DOHH2 (cell line): ENCODE measurements around the gene SHC3.

Experiments
- H3F3A ChIP-seq: fragments of 200-600 bp; sonication (generic), shearing (Covaris generic); 2 replicates; pipeline ENCODE4 v1.6.0; 2016; ENCODE audit warnings: antibody characterized with exemption, mild to moderate bottlenecking; ENCODE audit not compliant: control insufficient read depth, insufficient read depth
- H3K27ac ChIP-seq: fragments of 200-600 bp; sonication (generic); 2 replicates; pipeline ENCODE4 v1.5.1; 2014; ENCODE audit warnings: low read depth, mild to moderate bottlenecking, low read length, moderate library complexity
- H3K27me3 ChIP-seq: fragments of 200-600 bp; sonication (generic); 2 replicates; pipeline ENCODE4 v1.6.1; 2014; ENCODE audit warnings: mild to moderate bottlenecking, low read length, mixed read lengths; ENCODE audit not compliant: control insufficient read depth
- H3K36me3 ChIP-seq: fragments of 200-600 bp; sonication (generic); 2 replicates; pipeline ENCODE4 v1.6.1; 2014; ENCODE audit warnings: mild to moderate bottlenecking, low read length, moderate library complexity, mixed read lengths; ENCODE audit not compliant: control insufficient read depth
- H3K4me1 ChIP-seq: fragments of 200-600 bp; sonication (generic); 2 replicates; pipeline ENCODE4 v1.6.1; 2014; ENCODE audit warnings: mild to moderate bottlenecking, low read length, mixed read lengths; ENCODE audit not compliant: control insufficient read depth
- H3K4me2 ChIP-seq: fragments of 200-600 bp; sonication (generic); 2 replicates; pipeline ENCODE4 v1.6.0; 2014; ENCODE audit warnings: mild to moderate bottlenecking, low read length, moderate library complexity
- H3K4me3 ChIP-seq: fragments of 200-600 bp; sonication (generic); 2 replicates; pipeline ENCODE4 v1.5.1; 2014; ENCODE audit warnings: mild to moderate bottlenecking, low read length, mixed read lengths
- H3K79me2 ChIP-seq: fragments of 200-600 bp; sonication (generic); 2 replicates; pipeline ENCODE4 v1.6.1; 2014; ENCODE audit warnings: mild to moderate bottlenecking, low read length, mixed read lengths; ENCODE audit not compliant: control insufficient read depth
- H3K9me2 ChIP-seq: fragments of 200-600 bp; sonication (generic); replicated peaks from 2 replicates; pipeline ENCODE4 v1.6.1; 2014; ENCODE audit warnings: mild to moderate bottlenecking, low read length, mixed read lengths; ENCODE audit not compliant: control insufficient read depth
- H3K9me3 ChIP-seq: fragments of 200-600 bp; sonication (generic); 2 replicates; pipeline ENCODE4 v1.6.1; 2014; ENCODE audit warnings: antibody characterized with exemption, low read length, mixed read lengths; ENCODE audit not compliant: control insufficient read depth, insufficient read depth
- H4K20me1 ChIP-seq: fragments of 200-600 bp; sonication (generic); 2 replicates; pipeline ENCODE4 v1.6.0; 2014; ENCODE audit warnings: low read depth, mild to moderate bottlenecking, antibody characterized with exemption, low read length, moderate library complexity; ENCODE audit not compliant: control insufficient read depth, insufficient read depth
- CTCF ChIP-seq: fragments of 200-600 bp; sonication (generic); IDR thresholded peaks from one replicate; pipeline ENCODE4 v1.5.1; 2014; ENCODE audit warnings: antibody characterized with exemption, mild to moderate bottlenecking, low read depth, low read length; ENCODE audit not compliant: poor library complexity, severe bottlenecking
- EZH2phosphoT487 ChIP-seq: fragments of 200-600 bp; sonication (generic); IDR thresholded peaks from 2 replicates; pipeline ENCODE4 v1.6.1; 2017; ENCODE audit warnings: borderline replicate concordance, mild to moderate bottlenecking, antibody characterized with exemption, low read length, moderate library complexity, mixed read lengths

SHC3 gene

DNA sequence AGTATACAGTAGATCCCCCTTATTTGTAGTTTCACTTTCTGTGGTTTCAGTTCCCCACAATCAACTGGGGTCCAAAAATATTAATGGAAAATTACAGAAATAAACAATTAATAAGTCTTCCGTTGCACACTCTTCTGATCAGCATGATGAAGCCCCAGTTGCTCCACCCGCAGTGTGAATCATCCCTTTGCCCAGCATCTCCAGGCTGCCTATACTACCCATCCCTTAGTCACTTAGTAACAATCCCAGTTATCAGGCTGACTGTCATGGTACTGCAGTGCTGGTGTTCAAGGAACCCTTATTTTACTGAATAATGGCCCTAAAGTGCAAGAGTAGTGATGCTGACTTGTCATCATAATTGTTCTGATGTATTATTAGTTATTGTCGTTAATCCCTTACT lies 28.9 kb downstream of the SHC3 start:
- H3F3A ChIP-seq, result no peaks in the 10 kb centered on the region
- H3K9me2 ChIP-seq, result no peaks in the 10 kb centered on the region
- TF ChIP-seq EZH2phosphoT487, result no peak
- TF ChIP-seq CTCF, result no peak
- H3K27me3 ChIP-seq, result no peaks in the 10 kb centered on the region
- H3K36me3 ChIP-seq, result no peaks in the 10 kb centered on the region
- H3K9me3 ChIP-seq, result no peaks in the 10 kb centered on the region
- H3K4me3 ChIP-seq, result no peak overlapping the region
- no peaks in the 10 kb centered on the region for H3K79me2 ChIP-seq
- H4K20me1 ChIP-seq, result no peaks in the 10 kb centered on the region
- H3K4me1 ChIP-seq, result peaks cover 5% of the 10 kb centered on the region; the same call in 1 of the 2 replicates
- no peak overlapping the region for H3K27ac ChIP-seq
- no peak overlapping the region for H3K4me2 ChIP-seq

DNA sequence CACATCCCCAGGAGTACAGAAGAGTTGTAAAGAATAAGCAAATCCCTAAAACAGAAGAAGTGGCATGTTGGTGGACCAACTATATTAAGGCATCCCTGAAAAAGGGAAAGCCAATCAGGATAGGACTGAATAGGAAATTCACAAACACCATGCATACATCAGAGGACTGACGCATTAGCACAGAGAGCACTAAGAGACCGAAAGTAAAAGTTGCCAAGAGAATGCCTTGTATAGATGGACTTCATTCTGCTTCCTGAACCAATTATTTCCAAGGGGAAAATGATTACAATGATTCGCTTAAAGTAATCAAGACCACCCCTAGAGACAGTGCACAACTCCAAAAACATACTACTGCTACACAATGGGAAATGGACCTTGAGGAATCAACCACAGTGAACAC lies 33.5 kb downstream of the SHC3 start:
- Histone ChIP-seq H3K4me3 (no peak overlapping the region), H3K79me2 (no peaks in the 10 kb centered on the region), H3K9me3 (no peaks in the 10 kb centered on the region), H3K4me2 (no peak overlapping the region), H3K27ac (no peak overlapping the region), H3F3A (no peaks in the 10 kb centered on the region), H3K4me1 (peaks cover 5% of the 10 kb centered on the region; the same call in 1 of the 2 replicates), H3K27me3 (no peaks in the 10 kb centered on the region), H3K36me3 (no peaks in the 10 kb centered on the region), H3K9me2 (no peaks in the 10 kb centered on the region), H4K20me1 (no peaks in the 10 kb centered on the region)
- TF ChIP-seq EZH2phosphoT487, result no peak
- no peak for TF ChIP-seq CTCF

- TF ChIP-seq EZH2phosphoT487, result no peak
- TF ChIP-seq CTCF, result no peak
- Histone ChIP-seq H3F3A (no peaks in the 10 kb centered on the region), H3K4me1 (no peaks in the 10 kb centered on the region), H3K27ac (no peak overlapping the region), H3K9me3 (no peaks in the 10 kb centered on the region), H3K79me2 (no peaks in the 10 kb centered on the region), H3K9me2 (no peaks in the 10 kb centered on the region), H3K4me3 (no peak overlapping the region), H3K27me3 (no peaks in the 10 kb centered on the region), H4K20me1 (no peaks in the 10 kb centered on the region), H3K36me3 (no peaks in the 10 kb centered on the region), H3K4me2 (no peak overlapping the region)
Measured at GRCh38 chr9:89144238-89144637, 34.4 kb downstream of the SHC3 start.

DNA sequence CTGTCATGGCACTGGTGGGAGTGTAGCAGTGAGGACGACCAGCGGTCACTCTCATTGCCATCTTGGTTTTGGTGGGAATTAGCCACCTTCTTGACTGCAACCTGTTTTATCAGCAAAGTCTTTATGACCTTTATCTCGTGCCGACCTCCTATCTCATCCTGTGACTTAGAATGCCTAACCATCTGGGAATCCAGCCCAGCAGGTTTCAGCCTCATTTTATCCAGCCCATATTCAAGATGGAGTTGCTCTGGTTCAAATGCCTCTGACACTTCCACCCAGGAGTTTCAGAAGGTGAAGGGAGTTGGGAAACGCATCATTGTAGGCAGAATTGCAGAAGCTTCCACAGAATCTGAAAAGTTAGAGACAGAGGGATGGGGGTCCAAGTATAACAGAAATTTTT lies 35.4 kb downstream of the SHC3 start:
- Histone ChIP-seq H3K79me2 (no peaks in the 10 kb centered on the region), H3K36me3 (no peaks in the 10 kb centered on the region), H4K20me1 (no peaks in the 10 kb centered on the region), H3K27ac (no peak overlapping the region), H3F3A (no peaks in the 10 kb centered on the region), H3K4me2 (no peak overlapping the region), H3K4me1 (no peaks in the 10 kb centered on the region), H3K9me3 (no peaks in the 10 kb centered on the region), H3K9me2 (no peaks in the 10 kb centered on the region), H3K27me3 (no peaks in the 10 kb centered on the region), H3K4me3 (no peak overlapping the region)
- TF ChIP-seq CTCF (no peak), EZH2phosphoT487 (no peak)
